A673 (cell line): Measurements from ENCODE around the gene MSH2.

ENCODE experiments used
- CTCF ChIP-seq: fragments of 300-800, 200-600 bp; sonication (generic); conservative IDR thresholded peaks from 2 replicates; pipeline ENCODE4 v1.5.1; 2017; ENCODE audit warnings: low read depth, mild to moderate bottlenecking, antibody characterized with exemption, low read length, moderate library complexity, mixed read lengths
- EZH2 ChIP-seq: fragments of 200-600 bp; sonication (generic); IDR thresholded peaks from 2 replicates; pipeline ENCODE4 v1.6.1; 2017; ENCODE audit warnings: borderline replicate concordance, low read depth, mild to moderate bottlenecking, mixed read lengths, antibody characterized with exemption, low read length; ENCODE audit not compliant: poor library complexity, severe bottlenecking

- TF ChIP-seq CTCF: no peak
- TF ChIP-seq EZH2: no peak
Observed at GRCh38 chr2:47499093-47499492, 96.1 kb downstream of the MSH2 start.
